Kidney (tissue), 14 donors: Measurements from ENCODE around the gene KPNA3. TPM values are rescaled to one million over a fixed set of nuclear protein-coding genes. Genes with fewer than 3 reads are reported as not detected.

Experiments
- DNase-seq, 5 donors: peaks; one replicate each; pipeline ENCODE4 v3.0.0-alpha.2; 2013 to 2020
- FAIRE-seq: peaks from 2 replicates; lab custom pipeline; 2012; peaks lifted over from hg19 to GRCh38; lab: Jason Lieb, UNC
- H3K27ac ChIP-seq, 2 donors: one replicate each; pipeline ENCODE4 v1.7.0; 2013; ENCODE audit warnings: low read depth in 2 of 2, low read length in 2 of 2, inconsistent platforms in 1 of 2
- H3K27me3 ChIP-seq: one replicate; pipeline ENCODE4 v1.7.1; 2013; ENCODE audit warnings: low read length, inconsistent platforms; ENCODE audit not compliant: control insufficient read depth, insufficient read depth
- H3K36me3 ChIP-seq, 3 donors: one replicate each; pipeline versions ENCODE4 v1.7.0 to v1.7.1; 2013; ENCODE audit warnings: low read length in 3 of 3, control low read depth in 1 of 3, inconsistent platforms in 1 of 3; ENCODE audit not compliant: insufficient read depth in 3 of 3, control insufficient read depth in 2 of 3
- H3K4me1 ChIP-seq, 3 donors: one replicate each; pipeline versions ENCODE4 v1.7.0 to v1.7.1; 2013; ENCODE audit warnings: low read length in 3 of 3, inconsistent platforms in 1 of 3, low read depth in 1 of 3; ENCODE audit not compliant: control insufficient read depth in 2 of 3, insufficient read depth in 2 of 3
- H3K4me3 ChIP-seq, 3 donors: one replicate each; pipeline versions ENCODE4 v1.7.0 to v1.8.1; 2013; ENCODE audit warnings: low read length in 3 of 3, control low read depth in 1 of 3, inconsistent platforms in 1 of 3
- H3K9ac ChIP-seq, 3 donors: one replicate each; pipeline versions ENCODE4 v1.7.0 to v1.7.1; 2013; ENCODE audit warnings: low read length in 3 of 3, control low read depth in 1 of 3, inconsistent platforms in 1 of 3
- H3K9me3 ChIP-seq, 3 donors: one replicate each; pipeline versions ENCODE4 v1.7.0 to v1.7.1; 2013; ENCODE audit warnings: low read length in 3 of 3, control low read depth in 1 of 3, inconsistent platforms in 1 of 3; ENCODE audit not compliant: control insufficient read depth in 2 of 3, insufficient read depth in 1 of 3
- CTCF ChIP-seq: IDR thresholded peaks from 3 replicates; pipeline ENCODE4 v1.5.1; 2012; ENCODE audit warnings: mild to moderate bottlenecking, moderate library complexity, borderline replicate concordance; ENCODE audit not compliant: insufficient read depth; ENCODE audit errors: extremely low read depth
- intact Hi-C: fragments of 100-400 bp; cut with DNase I; formaldehyde crosslinking; loops from one replicate; pipeline ENCODE4 v1.11.1; 2022
- polyA plus RNA-seq: library from polyadenylated mRNA; stranded (reverse); fragments of 350-450 nt; fragmentation: Illumina TruSeq; extraction: RNeasy Lipid Tissue Mini Kit (QIAGEN cat#74804); gene quantifications from one replicate; pipeline ENCODE4 v1.2.3, GENCODE V29; 2014; ENCODE audit warnings: low read depth, low replicate concordance; ENCODE audit not compliant: insufficient read depth
- total RNA-seq: library from RNA; stranded (reverse); fragmentation: NEBNext Ultra II Directional; extraction: Animal tissue kit (Norgen Biotek cat#: 25700); gene quantifications from one replicate; pipeline ENCODE4 v1.2.1, GENCODE V29; 2021
- donor health status: control.
- donor health status: control.
- donor health status: control.
- donor health status: control.
- donor health status: control.
- donor health status: DM: yes; HTN: yes; CAD: no.
- donor health status: Normal renal cell carcinoma (clear cell type).

KPNA3 gene
- total and polyA plus RNA-seq, 2 donors from 2014 or later = 9.4 to 22.3 TPM

- no peak for DNase-seq
- no peaks in the 10 kb centered on the region for H3K9me3 ChIP-seq
- no peak for TF ChIP-seq CTCF
These were observed 95.0 kb downstream of the KPNA3 start for GRCh38 chr13:49697468-49697867.

GRCh38 chr13:49694446-49694845, 98.0 kb downstream of the KPNA3 start:
- no peak for TF ChIP-seq CTCF
- intact Hi-C loops = no loop called here

More at GRCh38 chr13:49697468-49697867, 95.0 kb downstream of the KPNA3 start:
- no peak for FAIRE-seq
- H3K27me3 ChIP-seq = no peaks in the 10 kb centered on the region
- intact Hi-C loops = no loop called here
- no peak overlapping the region for H3K9ac ChIP-seq
- H3K4me1 ChIP-seq = no peaks in the 10 kb centered on the region
- no peak overlapping the region for H3K4me3 ChIP-seq
- H3K27ac ChIP-seq = no peak overlapping the region
- peaks cover 6 to 8% (median 8%) of the 10 kb centered on the region in 3 donors for H3K36me3 ChIP-seq

DNA sequence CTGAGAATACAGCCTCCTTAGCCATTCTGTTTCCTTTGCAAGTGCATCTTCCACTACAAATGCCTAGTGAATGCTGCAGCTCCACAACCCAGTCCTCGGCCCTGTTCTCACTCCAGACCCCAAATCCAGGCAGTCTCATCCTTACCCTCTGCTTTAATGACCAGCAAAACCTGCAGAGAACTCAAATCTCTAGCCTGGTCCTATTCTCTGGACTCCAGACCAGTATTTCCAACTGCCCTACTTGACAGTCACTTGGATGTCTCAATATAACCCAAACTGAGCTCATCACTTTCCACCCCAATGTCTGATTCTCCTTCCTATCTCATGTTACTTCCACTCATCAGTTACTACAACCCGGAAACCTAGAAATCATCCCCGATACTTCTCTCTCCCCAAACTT, 98.6 kb downstream of the KPNA3 start:
- H3K9me3 ChIP-seq = no peaks in the 10 kb centered on the region
- TF ChIP-seq CTCF = no peak
- H3K4me1 ChIP-seq = peaks cover 0 to 2% (median 0%) of the 10 kb centered on the region in 3 donors
- H3K36me3 ChIP-seq = peaks cover 0 to 3% (median 0%) of the 10 kb centered on the region in 3 donors
- no peak for FAIRE-seq
- no peak for DNase-seq
- no peak overlapping the region for H3K4me3 ChIP-seq
- no peaks in the 10 kb centered on the region for H3K27me3 ChIP-seq
- intact Hi-C loops = no loop called here
- H3K9ac ChIP-seq = no peak overlapping the region
- no peak overlapping the region for H3K27ac ChIP-seq

More at GRCh38 chr13:49694446-49694845, 98.0 kb downstream of the KPNA3 start:
- no peak for FAIRE-seq
- Histone ChIP-seq H3K36me3 (peaks cover 0 to 3% (median 0%) of the 10 kb centered on the region in 3 donors), H3K4me1 (peaks cover 0 to 2% (median 0%) of the 10 kb centered on the region in 3 donors), H3K4me3 (no peak overlapping the region), H3K9ac (no peak overlapping the region), H3K27ac (no peak overlapping the region), H3K9me3 (no peaks in the 10 kb centered on the region), H3K27me3 (no peaks in the 10 kb centered on the region)
- no peak for DNase-seq
